PC-3 (cell line): ENCODE data around the gene TBC1D14.

Experiments used
- EZH2 ChIP-seq: fragments of 300-600 bp; sonication (generic); IDR thresholded peaks from one replicate; pipeline ENCODE4 v1.6.1; 2017; ENCODE audit warnings: antibody characterized with exemption, mild to moderate bottlenecking, low read length; ENCODE audit not compliant: unreplicated experiment
- TF ChIP-seq, protein P1 (sequence below): fragments of 300-600 bp; sonication (generic); conservative IDR thresholded peaks from 2 replicates; pipeline ENCODE4 v1.5.1; 2017; ENCODE audit warnings: antibody characterized with exemption, low read depth, mild to moderate bottlenecking, low read length

GRCh38 chr4:6986072-6986780 is 76.6 kb downstream of the TBC1D14 start:
- TF ChIP-seq EZH2 = no peak
- TF ChIP-seq, protein P1, sequence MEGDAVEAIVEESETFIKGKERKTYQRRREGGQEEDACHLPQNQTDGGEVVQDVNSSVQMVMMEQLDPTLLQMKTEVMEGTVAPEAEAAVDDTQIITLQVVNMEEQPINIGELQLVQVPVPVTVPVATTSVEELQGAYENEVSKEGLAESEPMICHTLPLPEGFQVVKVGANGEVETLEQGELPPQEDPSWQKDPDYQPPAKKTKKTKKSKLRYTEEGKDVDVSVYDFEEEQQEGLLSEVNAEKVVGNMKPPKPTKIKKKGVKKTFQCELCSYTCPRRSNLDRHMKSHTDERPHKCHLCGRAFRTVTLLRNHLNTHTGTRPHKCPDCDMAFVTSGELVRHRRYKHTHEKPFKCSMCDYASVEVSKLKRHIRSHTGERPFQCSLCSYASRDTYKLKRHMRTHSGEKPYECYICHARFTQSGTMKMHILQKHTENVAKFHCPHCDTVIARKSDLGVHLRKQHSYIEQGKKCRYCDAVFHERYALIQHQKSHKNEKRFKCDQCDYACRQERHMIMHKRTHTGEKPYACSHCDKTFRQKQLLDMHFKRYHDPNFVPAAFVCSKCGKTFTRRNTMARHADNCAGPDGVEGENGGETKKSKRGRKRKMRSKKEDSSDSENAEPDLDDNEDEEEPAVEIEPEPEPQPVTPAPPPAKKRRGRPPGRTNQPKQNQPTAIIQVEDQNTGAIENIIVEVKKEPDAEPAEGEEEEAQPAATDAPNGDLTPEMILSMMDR = no peak
